AML-193 (cell line): ENCODE results near the gene RIN3.

Experiments
- DNase-seq, 2 experiments: peaks; one replicate each; lab custom pipeline; 2025; lab: John Stamatoyannopoulos, UW

Gene RIN3

GRCh38 chr14:92507174-92507768 lies 6.3 kb upstream of the RIN3 start:
- DNase-seq, result no peak

- no peak for DNase-seq
These were observed 2.6 kb upstream of the RIN3 start for GRCh38 chr14:92510972-92511371.

GRCh38 chr14:92511453-92512238 lies 1.9 kb upstream of the RIN3 start:
- DNase-seq, result no peak

GRCh38 chr14:92512807-92513203 lies 776 bp upstream of the RIN3 start:
- DNase-seq, result no peak

GRCh38 chr14:92513966-92514843 lies 624 bp downstream of the RIN3 start:
- no peak for DNase-seq

GRCh38 chr14:92514844-92515514 lies 1.4 kb downstream of the RIN3 start:
- no peak for DNase-seq

- DNase-seq, result no peak
These were observed 2.2 kb downstream of the RIN3 start for GRCh38 chr14:92515546-92516343.

- DNase-seq, result no peak
These were observed 2.9 kb downstream of the RIN3 start for GRCh38 chr14:92516344-92516965.

- no peak for DNase-seq
These were observed 3.5 kb downstream of the RIN3 start for GRCh38 chr14:92516966-92517506.

GRCh38 chr14:92517761-92518160 lies 4.2 kb downstream of the RIN3 start:
- no peak for DNase-seq

GRCh38 chr14:92519246-92520101 lies 5.9 kb downstream of the RIN3 start:
- no peak for DNase-seq

- DNase-seq, result no peak
These were observed 6.8 kb downstream of the RIN3 start for GRCh38 chr14:92520102-92521057.

- no peak for DNase-seq
These were observed 7.5 kb downstream of the RIN3 start for GRCh38 chr14:92521058-92521415.

- DNase-seq, result no peak
These were observed 10.2 kb downstream of the RIN3 start for GRCh38 chr14:92523752-92524151.

GRCh38 chr14:92524602-92525185 lies 11.1 kb downstream of the RIN3 start:
- DNase-seq, result no peak

- DNase-seq, result no peak
These were observed 11.9 kb downstream of the RIN3 start for GRCh38 chr14:92525322-92526095.

GRCh38 chr14:92527721-92528120 lies 14.1 kb downstream of the RIN3 start:
- DNase-seq, result no peak
